Neural cell (in vitro differentiated cells): ENCODE results near the gene NTPCR. TPM values are rescaled to one million over a fixed set of nuclear protein-coding genes. Genes with fewer than 3 reads are reported as not detected.

Source experiments
- H2AFZ ChIP-seq: fragments of 200-600, 300-800 bp; sonication (generic), shearing (Covaris generic); 2 replicates; pipeline ENCODE4 v1.6.0; 2014; ENCODE audit warnings: low read depth, mild to moderate bottlenecking, antibody characterized with exemption, low read length, moderate library complexity
- H3F3A ChIP-seq: fragments of 200-600 bp; shearing (Covaris generic); 2 replicates; pipeline ENCODE4 v1.6.1; 2016; ENCODE audit warnings: mild to moderate bottlenecking, moderate library complexity, mixed read lengths, antibody characterized with exemption, low read length; ENCODE audit not compliant: insufficient read depth, poor library complexity, severe bottlenecking
- H3K27ac ChIP-seq: fragments of 200-600, 300-800 bp; sonication (generic), shearing (Covaris generic); 2 replicates; pipeline ENCODE4 v1.5.1; 2014; ENCODE audit warnings: mild to moderate bottlenecking, low read length, moderate library complexity
- H3K27me3 ChIP-seq: fragments of 300-800, 200-600 bp; sonication (generic), shearing (Covaris generic); 2 replicates; pipeline ENCODE4 v1.6.0; 2014; ENCODE audit warnings: mild to moderate bottlenecking, low read depth, low read length, moderate library complexity; ENCODE audit not compliant: insufficient read depth
- H3K36me3 ChIP-seq: fragments of 300-800, 200-600 bp; sonication (generic), shearing (Covaris generic); 2 replicates; pipeline ENCODE4 v1.5.1; 2014; ENCODE audit warnings: mild to moderate bottlenecking, antibody characterized with exemption, low read length, moderate library complexity; ENCODE audit not compliant: insufficient read depth
- H3K4me2 ChIP-seq: fragments of 300-800, 200-600 bp; sonication (generic), shearing (Covaris generic); 2 replicates; pipeline ENCODE4 v1.6.0; 2014; ENCODE audit warnings: mild to moderate bottlenecking, low read length
- H3K4me3 ChIP-seq: fragments of 300-800, 200-600 bp; sonication (generic), shearing (Covaris generic); 2 replicates; pipeline ENCODE4 v1.5.1; 2014; ENCODE audit warnings: mild to moderate bottlenecking, low read length, moderate library complexity
- H3K79me2 ChIP-seq: fragments of 200-600 bp; shearing (Covaris generic); replicated peaks from 2 replicates; pipeline ENCODE4 v1.6.0; 2014; ENCODE audit warnings: mild to moderate bottlenecking, low read length, moderate library complexity; ENCODE audit not compliant: insufficient read depth
- H3K9ac ChIP-seq: fragments of 300-800, 200-600 bp; sonication (generic), shearing (Covaris generic); 2 replicates; pipeline ENCODE4 v1.6.1; 2016; ENCODE audit warnings: mild to moderate bottlenecking, low read length, mixed read lengths
- H3K9me2 ChIP-seq: fragments of 200-600 bp; shearing (Covaris generic); 2 replicates; pipeline ENCODE4 v1.6.1; 2016; ENCODE audit warnings: mild to moderate bottlenecking, low read length, mixed read lengths; ENCODE audit not compliant: insufficient read depth
- H3K9me3 ChIP-seq: fragments of 200-600, 300-800 bp; sonication (generic), shearing (Covaris generic); 2 replicates; pipeline ENCODE4 v1.6.1; 2016; ENCODE audit warnings: mild to moderate bottlenecking, mixed run types, low read length, moderate library complexity, mixed read lengths
- H4K20me1 ChIP-seq: fragments of 200-600 bp; shearing (Covaris generic); 2 replicates; pipeline ENCODE4 v1.6.1; 2016; ENCODE audit warnings: mild to moderate bottlenecking, mixed run types; ENCODE audit not compliant: insufficient read depth
- CTCF ChIP-seq: fragments of 450-650 bp; IDR thresholded peaks from 2 replicates; pipeline ENCODE4 v1.5.1; 2014; ENCODE audit warnings: antibody characterized with exemption, mild to moderate bottlenecking, moderate library complexity; ENCODE audit not compliant: poor library complexity, severe bottlenecking
- EP300 ChIP-seq: fragments of 450-650 bp; conservative IDR thresholded peaks from 2 replicates; pipeline ENCODE4 v1.6.1; 2014; ENCODE audit warnings: antibody characterized with exemption, mild to moderate bottlenecking, moderate library complexity; ENCODE audit not compliant: poor library complexity, severe bottlenecking
- EZH2 ChIP-seq: fragments of 200-600, 300-800 bp; shearing (Covaris generic), sonication (generic); IDR thresholded peaks from 2 replicates; pipeline ENCODE4 v1.6.1; 2014; ENCODE audit warnings: antibody characterized with exemption, low read length, borderline replicate concordance, mild to moderate bottlenecking; ENCODE audit not compliant: insufficient read depth, poor library complexity, severe bottlenecking
- MXI1 ChIP-seq: fragments of 450-650 bp; conservative IDR thresholded peaks from 2 replicates; pipeline ENCODE4 v1.6.1; 2014; ENCODE audit warnings: antibody characterized with exemption, mild to moderate bottlenecking; ENCODE audit not compliant: poor library complexity, severe bottlenecking
- POLR2AphosphoS5 ChIP-seq: IDR thresholded peaks from 2 replicates; pipeline ENCODE4 v1.6.1; 2012
- RAD21 ChIP-seq: fragments of 450-650 bp; conservative IDR thresholded peaks from 2 replicates; pipeline ENCODE4 v1.6.1; 2014; ENCODE audit warnings: antibody characterized with exemption, mild to moderate bottlenecking, moderate library complexity
- REST ChIP-seq: IDR thresholded peaks from 2 replicates; pipeline ENCODE4 v1.6.1; 2012; ENCODE audit warnings: borderline replicate concordance
- SMC3 ChIP-seq: fragments of 450-650 bp; conservative IDR thresholded peaks from 2 replicates; pipeline ENCODE4 v1.6.1; 2014; ENCODE audit warnings: antibody characterized with exemption, mild to moderate bottlenecking, moderate library complexity; ENCODE audit not compliant: poor library complexity
- TAF1 ChIP-seq: IDR thresholded peaks from 2 replicates; pipeline ENCODE4 v1.6.1; 2012; ENCODE audit warnings: low read depth
- polyA plus RNA-seq: library from polyadenylated mRNA; depleted of rRNA; stranded (reverse); fragments of >200 nt; gene quantifications from 2 replicates; pipeline ENCODE4 v1.2.3, GENCODE V29; 2014

Gene NTPCR
- polyA plus RNA-seq, 1 donor from 2014 or later = 36.7 TPM

GRCh38 chr1:232991238-232991637 lies 40.8 kb downstream of the NTPCR start:
- no peak overlapping the region for H2AFZ ChIP-seq
- TF ChIP-seq CTCF (no peak), MXI1 (no peak), EP300 (no peak), RAD21 (no peak), POLR2AphosphoS5 (no peak), TAF1 (no peak), SMC3 (no peak), REST (no peak)
- no peaks in the 10 kb centered on the region for H3K9me2 ChIP-seq
- H4K20me1 ChIP-seq = no peaks in the 10 kb centered on the region
- H3K27ac ChIP-seq = no peak overlapping the region
- no peaks in the 10 kb centered on the region for H3F3A ChIP-seq
- no peak overlapping the region for H3K4me2 ChIP-seq
- H3K36me3 ChIP-seq = peaks cover 7% of the 10 kb centered on the region
- no peak overlapping the region for H3K9ac ChIP-seq
- no peaks in the 10 kb centered on the region for H3K79me2 ChIP-seq
- no peaks in the 10 kb centered on the region for H3K27me3 ChIP-seq
- H3K9me3 ChIP-seq = peaks cover 5% of the 10 kb centered on the region
- H3K4me3 ChIP-seq = no peak overlapping the region

GRCh38 chr1:232992227-232992626 lies 41.8 kb downstream of the NTPCR start:
- Histone ChIP-seq H3K4me3 (no peak overlapping the region), H3K9me3 (peaks cover 5% of the 10 kb centered on the region), H3F3A (no peaks in the 10 kb centered on the region), H3K79me2 (no peaks in the 10 kb centered on the region), H3K9me2 (no peaks in the 10 kb centered on the region), H2AFZ (no peak overlapping the region), H3K27me3 (no peaks in the 10 kb centered on the region), H3K4me2 (no peak overlapping the region), H3K36me3 (peaks cover 7% of the 10 kb centered on the region), H4K20me1 (no peaks in the 10 kb centered on the region), H3K9ac (no peak overlapping the region), H3K27ac (no peak overlapping the region)
- TF ChIP-seq EZH2 = no peak
- TF ChIP-seq TAF1 = no peak
- TF ChIP-seq EP300 = no peak
- no peak for TF ChIP-seq SMC3
- TF ChIP-seq MXI1 = no peak
- TF ChIP-seq REST = no peak
- TF ChIP-seq RAD21 = no peak
- no peak for TF ChIP-seq POLR2AphosphoS5
- no peak for TF ChIP-seq CTCF
